ENCODE results near the gene KASH5. TPM values are rescaled to one million over a fixed set of nuclear protein-coding genes. Genes with fewer than 3 reads are reported as not detected.

The KASH5 gene
- total RNA-seq, 1 experiment from 2014 or later, result not detected

GRCh38 chr19:49395581-49396407, 7.7 kb downstream of the KASH5 start:
- Histone ChIP-seq H2BK120ac (ENCODE audit: low read depth, low read length, poor library complexity, severe bottlenecking) (no peak overlapping the region), H2AK5ac (ENCODE audit: insufficient read length, low read length) (no peak overlapping the region), H2BK12ac (ENCODE audit: insufficient read length, low read depth, low read length) (no peak overlapping the region), H3K14ac (ENCODE audit: insufficient read depth, low read length) (no peak overlapping the region), H3K23ac (ENCODE audit: insufficient read length, low read depth, low read length) (no peak overlapping the region), H3K79me1 (ENCODE audit: insufficient read depth, low read depth, low read length, poor library complexity, severe bottlenecking) (no peaks in the 10 kb centered on the region), H3K27ac (ENCODE audit: insufficient read length, low read depth, low read length) (no peak overlapping the region), H3K4ac (ENCODE audit: low read depth, low read length) (no peak overlapping the region), H3K4me1 (ENCODE audit: insufficient read depth, low read length) (no peaks in the 10 kb centered on the region), H2BK20ac (ENCODE audit: low read depth, low read length, poor library complexity, severe bottlenecking) (no peak overlapping the region), H4K5ac (ENCODE audit: insufficient read length, low read depth, low read length) (no peak overlapping the region), H3K23me2 (ENCODE audit: insufficient read length, low read depth, low read length, poor library complexity, severe bottlenecking) (no peaks in the 10 kb centered on the region), H3K27me3 (ENCODE audit: insufficient read depth, low read length) (no peaks in the 10 kb centered on the region), H3K56ac (ENCODE audit: insufficient read length, low read depth, low read length) (no peak overlapping the region), H4K8ac (replicated peaks; ENCODE audit: insufficient read length, low read depth, low read length) (no peak overlapping the region), H3K4me2 (ENCODE audit: insufficient read depth, insufficient read length, low read length) (no peak overlapping the region), H4K20me1 (ENCODE audit: control insufficient read depth, insufficient read depth, insufficient read length) (no peaks in the 10 kb centered on the region), H2BK5ac (ENCODE audit: insufficient read length, low read length) (no peak overlapping the region), H3K18ac (ENCODE audit: insufficient read length, low read depth, low read length) (no peak overlapping the region), H3K9me3 (ENCODE audit: control insufficient read depth, low read depth, low read length) (no peaks in the 10 kb centered on the region), H3T11ph (ENCODE audit: low read length) (no peak overlapping the region), H2BK15ac (ENCODE audit: low read depth, low read length) (no peak overlapping the region), H2AFZ (ENCODE audit: low read length) (no peak overlapping the region), H3K79me2 (ENCODE audit: insufficient read depth, low read length) (no peaks in the 10 kb centered on the region), H4K91ac (ENCODE audit: insufficient read length, low read depth, low read length) (no peak overlapping the region), H3K9ac (ENCODE audit: extremely low read depth, insufficient read length, low read length) (no peak overlapping the region)
- Mint-ChIP-seq H3K27ac (no peak overlapping the region), H3K27me3 (ENCODE audit: low read depth) (peaks cover 10% of the 10 kb centered on the region), H3K4me1 (peaks cover 38 to 60% of the 10 kb centered on the region in 2 experiments), H3K9me3 (no peaks in the 10 kb centered on the region; a peak in 1 of 5 replicates), H3K36me3 (ENCODE audit: insufficient read depth in 1 of 3, low read depth in 3 of 3) (no peaks in the 10 kb centered on the region), H3K4me3 (no peak overlapping the region)
- no peak for DNase-seq
- no peak for TF ChIP-seq CTCF (conservative IDR thresholded peaks at IDR 0.05)
- WGBS (ENCODE audit: extremely low coverage, insufficient read length, low lambda C conversion rate), result no CpG with 5 or more reads among the region's 15 CpGs
